Measurements from ENCODE around the gene SLC25A28. TPM values are rescaled to one million over a fixed set of nuclear protein-coding genes. Genes with fewer than 3 reads are reported as not detected.

Gene SLC25A28
- total RNA-seq, 1 donor from 2014 or later, result 50.1 TPM

DNA sequence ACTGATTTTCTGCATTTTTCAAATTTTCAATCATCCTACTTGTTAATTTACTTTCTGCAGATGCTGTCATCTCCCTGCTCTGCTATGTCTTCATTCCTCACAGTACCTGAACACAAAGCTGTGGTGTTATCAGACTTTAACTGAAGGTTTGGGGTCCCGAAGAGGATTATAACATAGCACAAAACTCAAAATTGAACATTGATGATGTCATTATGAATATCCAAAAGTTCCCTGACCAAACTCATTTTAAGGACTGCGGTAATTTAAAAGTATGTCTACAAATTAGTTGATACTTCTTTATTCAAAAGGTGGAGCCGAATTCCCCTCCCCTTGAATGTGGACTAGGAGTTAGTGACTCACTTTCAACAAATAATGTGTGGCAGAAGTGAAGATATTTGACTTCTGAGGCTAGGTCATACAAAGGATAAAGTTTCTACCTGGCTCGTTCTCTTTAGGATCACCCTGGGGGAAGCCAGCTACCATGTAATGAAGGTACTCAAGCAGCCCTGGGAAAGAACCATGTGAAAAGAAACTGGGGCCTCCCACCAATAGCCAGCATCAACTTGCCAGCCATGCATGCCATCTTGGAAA lies 32.7 kb upstream of the SLC25A28 start:
- intact Hi-C loops (cut with DNase I), result no loop called here
- H3K27me3 ChIP-seq (ENCODE audit: low read depth), result no peaks in the 10 kb centered on the region
- ATAC-seq (no peak), DNase-seq (no peak)
- no peaks in the 10 kb centered on the region for H3K36me3 ChIP-seq
- H3K4me1 ChIP-seq, result peaks cover 7% of the 10 kb centered on the region
- H3K9me3 ChIP-seq, result no peaks in the 10 kb centered on the region
- no peak overlapping the region for H3K27ac ChIP-seq
- TF ChIP-seq, protein P1, sequence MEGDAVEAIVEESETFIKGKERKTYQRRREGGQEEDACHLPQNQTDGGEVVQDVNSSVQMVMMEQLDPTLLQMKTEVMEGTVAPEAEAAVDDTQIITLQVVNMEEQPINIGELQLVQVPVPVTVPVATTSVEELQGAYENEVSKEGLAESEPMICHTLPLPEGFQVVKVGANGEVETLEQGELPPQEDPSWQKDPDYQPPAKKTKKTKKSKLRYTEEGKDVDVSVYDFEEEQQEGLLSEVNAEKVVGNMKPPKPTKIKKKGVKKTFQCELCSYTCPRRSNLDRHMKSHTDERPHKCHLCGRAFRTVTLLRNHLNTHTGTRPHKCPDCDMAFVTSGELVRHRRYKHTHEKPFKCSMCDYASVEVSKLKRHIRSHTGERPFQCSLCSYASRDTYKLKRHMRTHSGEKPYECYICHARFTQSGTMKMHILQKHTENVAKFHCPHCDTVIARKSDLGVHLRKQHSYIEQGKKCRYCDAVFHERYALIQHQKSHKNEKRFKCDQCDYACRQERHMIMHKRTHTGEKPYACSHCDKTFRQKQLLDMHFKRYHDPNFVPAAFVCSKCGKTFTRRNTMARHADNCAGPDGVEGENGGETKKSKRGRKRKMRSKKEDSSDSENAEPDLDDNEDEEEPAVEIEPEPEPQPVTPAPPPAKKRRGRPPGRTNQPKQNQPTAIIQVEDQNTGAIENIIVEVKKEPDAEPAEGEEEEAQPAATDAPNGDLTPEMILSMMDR (IDR thresholded peaks at IDR 0.05), result no peak
- no peak overlapping the region for H3K4me3 ChIP-seq

DNA sequence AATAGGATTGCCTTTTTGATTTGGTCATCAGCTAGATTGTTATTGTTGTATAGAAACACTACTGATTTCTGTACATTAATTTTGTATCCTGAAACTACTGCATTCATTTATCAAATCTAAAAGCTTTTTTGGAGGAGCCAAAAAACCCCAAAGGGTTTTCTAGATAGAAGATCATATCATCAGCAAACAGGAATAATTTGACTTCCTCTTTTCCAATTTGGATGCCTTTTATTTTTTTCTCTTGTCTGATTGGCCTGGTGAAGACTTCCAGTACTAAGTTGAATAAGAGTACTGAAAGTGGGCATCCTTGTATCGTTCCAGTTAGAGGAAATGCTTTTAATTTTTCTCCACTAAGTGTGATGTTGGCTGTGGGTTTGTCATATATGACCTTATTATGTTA lies 28.5 kb upstream of the SLC25A28 start:
- ATAC-seq, result no peak
- no peaks in the 10 kb centered on the region for H3K27me3 ChIP-seq (ENCODE audit: low read depth)
- H3K4me3 ChIP-seq, result no peak overlapping the region
- H3K27ac ChIP-seq, result no peak overlapping the region
- no peak for DNase-seq
- TF ChIP-seq, protein P1 (IDR thresholded peaks at IDR 0.05), result no peak
- H3K36me3 ChIP-seq, result no peaks in the 10 kb centered on the region
- intact Hi-C loops (cut with DNase I), result no loop called here
- H3K9me3 ChIP-seq, result no peaks in the 10 kb centered on the region
- H3K4me1 ChIP-seq, result no peaks in the 10 kb centered on the region

DNA sequence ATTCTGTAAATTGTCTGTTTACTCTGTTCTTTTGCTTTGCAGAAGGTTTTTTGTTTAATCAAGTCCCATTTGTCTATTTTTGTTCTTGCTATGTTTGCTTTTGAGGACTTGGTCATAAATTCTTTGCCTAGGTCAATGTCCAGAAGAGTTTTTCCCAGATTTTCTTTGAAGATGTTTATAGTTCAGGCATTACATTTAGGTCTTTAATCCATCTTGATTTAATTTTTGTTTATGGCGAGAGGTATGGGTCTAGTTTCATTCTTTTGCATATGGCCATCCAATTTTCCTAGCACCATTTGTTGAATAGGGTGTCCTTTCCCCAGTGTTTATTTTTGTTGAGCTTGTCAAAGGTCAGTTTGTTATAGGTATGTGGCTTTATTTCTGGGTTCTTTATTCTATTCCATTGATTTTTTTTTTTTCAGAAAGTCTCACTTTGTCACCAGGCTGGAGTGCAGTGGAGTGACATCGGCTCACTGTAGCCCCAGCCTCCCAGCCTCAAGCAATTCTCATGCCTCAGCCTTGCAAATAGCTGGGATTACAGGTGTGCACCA lies 27.4 kb upstream of the SLC25A28 start:
- H3K4me3 ChIP-seq, result no peak overlapping the region
- H3K9me3 ChIP-seq, result no peaks in the 10 kb centered on the region
- no peak overlapping the region for H3K27ac ChIP-seq
- no peak for DNase-seq
- no peaks in the 10 kb centered on the region for H3K36me3 ChIP-seq
- TF ChIP-seq, protein P1 (IDR thresholded peaks at IDR 0.05), result no peak
- H3K27me3 ChIP-seq (ENCODE audit: low read depth), result no peaks in the 10 kb centered on the region
- ATAC-seq, result no peak
- intact Hi-C loops (cut with DNase I), result no loop called here
- no peaks in the 10 kb centered on the region for H3K4me1 ChIP-seq

DNA sequence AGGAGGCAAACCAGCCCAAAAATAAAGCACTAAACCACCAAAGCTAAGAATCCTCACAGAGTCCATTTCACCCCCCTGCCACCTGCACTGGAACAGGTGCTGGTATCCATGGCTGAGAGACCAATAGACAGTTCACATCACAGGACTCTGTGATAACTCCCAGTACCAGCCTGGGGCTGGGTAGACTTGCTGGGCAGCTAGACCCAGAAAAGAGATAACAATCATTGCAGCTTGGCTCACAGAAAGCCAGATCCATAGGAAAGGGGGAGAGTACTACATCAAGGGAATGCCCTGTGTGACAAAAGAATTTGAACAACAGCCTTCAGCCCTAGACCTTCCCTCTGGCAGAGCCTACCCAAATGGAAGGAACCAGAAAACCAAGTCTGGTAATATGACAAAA lies 13.6 kb upstream of the SLC25A28 start:
- no peaks in the 10 kb centered on the region for H3K36me3 ChIP-seq
- TF ChIP-seq, protein P1 (IDR thresholded peaks at IDR 0.05), result no peak
- no peak for ATAC-seq
- no peaks in the 10 kb centered on the region for H3K4me1 ChIP-seq
- no peak overlapping the region for H3K4me3 ChIP-seq
- H3K27ac ChIP-seq, result no peak overlapping the region
- no peak for DNase-seq
- no peaks in the 10 kb centered on the region for H3K27me3 ChIP-seq (ENCODE audit: low read depth)
- no peaks in the 10 kb centered on the region for H3K9me3 ChIP-seq
- intact Hi-C loops (cut with DNase I), result no loop called here

DNA sequence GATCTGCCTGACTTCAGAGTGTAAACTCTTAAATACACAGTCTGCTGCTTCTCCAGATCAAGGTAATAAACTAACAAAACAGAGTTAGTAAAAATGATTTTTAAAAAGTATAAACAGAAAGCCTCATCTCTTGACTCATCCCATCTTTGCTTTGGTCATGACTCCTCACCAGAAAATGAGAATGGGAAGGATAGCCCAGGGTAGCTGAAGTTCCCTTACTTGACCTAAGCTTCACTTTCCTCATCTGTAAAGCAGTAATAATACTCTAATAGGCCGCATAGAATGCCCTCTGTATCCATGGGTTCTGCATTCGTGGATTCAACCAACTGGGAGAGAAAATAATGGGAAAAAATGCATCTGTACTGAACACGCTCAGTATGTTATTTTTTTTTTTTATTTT lies 11.3 kb upstream of the SLC25A28 start:
- Histone ChIP-seq H3K36me3 (no peaks in the 10 kb centered on the region), H3K9me3 (no peaks in the 10 kb centered on the region), H3K4me3 (no peak overlapping the region), H3K27me3 (ENCODE audit: low read depth) (no peaks in the 10 kb centered on the region), H3K4me1 (no peaks in the 10 kb centered on the region), H3K27ac (no peak overlapping the region)
- DNase-seq, result no peak
- intact Hi-C loops (cut with DNase I), result no loop called here
- ATAC-seq, result no peak
- TF ChIP-seq, protein P1 (IDR thresholded peaks at IDR 0.05), result no peak
